Endothelial cell of umbilical vein (primary cell): ENCODE results near the gene IL36G. TPM values are rescaled to one million over a fixed set of nuclear protein-coding genes. Genes with fewer than 3 reads are reported as not detected.

Source experiments
- BruUV-seq: library from RNA; stranded (reverse); fragments of 400-500 nt; replicated peaks from 2 replicates; lab custom pipeline; 2021; lab: Mats Ljungman, UMichigan
- CTCF ChIA-PET: fragments of 300-600, 350-600 bp; sonication (Branson Sonifier 250); formaldehyde crosslinking; loops from one replicate; lab custom pipeline; 2021; ENCODE audit warnings: antibody characterized with exemption, inconsistent platforms; lab: Charles Lee
- POLR2A ChIA-PET: fragments of 300-600, 350-600 bp; sonication (Branson Sonifier 250); formaldehyde crosslinking; loops from one replicate; lab custom pipeline; 2021; ENCODE audit warnings: antibody characterized with exemption, inconsistent platforms; lab: Charles Lee
- DNase-seq: peaks from one replicate; pipeline ENCODE4 v3.0.0-alpha.2; 2011; ENCODE audit warnings: low read depth, low spot score
- FAIRE-seq: peaks from 2 replicates; lab custom pipeline; 2011; peaks lifted over from hg19 to GRCh38; lab: Jason Lieb, UNC
- H2AFZ ChIP-seq: 2 replicates; pipeline ENCODE4 v1.6.0; 2012; ENCODE audit warnings: low read depth, low read length, control low read depth, inconsistent platforms
- H3K27ac ChIP-seq: 2 replicates; pipeline ENCODE4 v1.5.1; 2011; ENCODE audit warnings: low read depth, mild to moderate bottlenecking, control low read depth, low read length, moderate library complexity; ENCODE audit not compliant: insufficient read depth
- H3K27me3 ChIP-seq, 2 experiments: 2 replicates each; pipeline versions ENCODE4 v1.6.0 to v1.6.1; 2011; ENCODE audit warnings: low read length in 2 of 2, mixed read lengths in 1 of 2; ENCODE audit not compliant: control insufficient read depth in 2 of 2, insufficient read depth in 2 of 2
- H3K36me3 ChIP-seq, 2 experiments: 2 replicates in 1 of 2; 3 replicates in 1 of 2; pipeline ENCODE4 v1.5.1; 2011; ENCODE audit warnings: low read length in 2 of 2, mild to moderate bottlenecking in 1 of 2, moderate library complexity in 1 of 2; ENCODE audit not compliant: control insufficient read depth in 2 of 2, insufficient read depth in 2 of 2; ENCODE audit errors: extremely low read depth in 1 of 2
- H3K4me1 ChIP-seq: 3 replicates; pipeline ENCODE4 v1.5.1; 2011; ENCODE audit warnings: mild to moderate bottlenecking, low read length; ENCODE audit not compliant: control insufficient read depth, insufficient read depth; ENCODE audit errors: extremely low read depth
- H3K4me2 ChIP-seq: 2 replicates; pipeline ENCODE4 v1.6.1; 2011; ENCODE audit warnings: low read length, control low read depth, mixed read lengths; ENCODE audit not compliant: insufficient read depth
- H3K4me3 ChIP-seq, 3 experiments: fragments of 200-600 bp in 1 of 3; sonication (generic), shearing (Covaris generic) in 1 of 3; replicated peaks in 1 of 3; 2 replicates each; pipeline ENCODE4 v1.5.1; 2011 to 2016; ENCODE audit warnings: control low read depth in 3 of 3, low read length in 3 of 3, mild to moderate bottlenecking in 2 of 3, inconsistent platforms in 1 of 3, low read depth in 1 of 3, moderate library complexity in 1 of 3; ENCODE audit not compliant: insufficient read depth in 1 of 3
- H3K79me2 ChIP-seq: 2 replicates; pipeline ENCODE4 v1.6.0; 2012; ENCODE audit warnings: low read length, inconsistent platforms; ENCODE audit not compliant: control insufficient read depth, insufficient read depth
- H3K9ac ChIP-seq: replicated peaks from 2 replicates; pipeline ENCODE3; 2011; ENCODE audit warnings: low read length, control low read depth; ENCODE audit not compliant: insufficient read depth; ENCODE audit errors: extremely low read depth
- H3K9me1 ChIP-seq: replicated peaks from 3 replicates; pipeline ENCODE4 v1.6.0; 2011; ENCODE audit warnings: mild to moderate bottlenecking, low read length; ENCODE audit not compliant: control insufficient read depth, insufficient read depth; ENCODE audit errors: extremely low read depth
- H3K9me3 ChIP-seq: replicated peaks from 2 replicates; pipeline ENCODE4 v1.5.1; 2012; ENCODE audit warnings: low read length, inconsistent platforms; ENCODE audit not compliant: control insufficient read depth, insufficient read depth
- H4K20me1 ChIP-seq: replicated peaks from 2 replicates; pipeline ENCODE3; 2011; ENCODE audit warnings: mild to moderate bottlenecking, low read length; ENCODE audit not compliant: control insufficient read depth, insufficient read depth; ENCODE audit errors: extremely low read depth
- CTCF ChIP-seq, 2 donors: IDR thresholded peaks; 1 replicate in 1 of 2; 2 replicates in 1 of 2; pipeline ENCODE4 v1.5.1; 2011; ENCODE audit warnings: low read length in 2 of 2, mild to moderate bottlenecking in 2 of 2, moderate library complexity in 2 of 2, control low read depth in 1 of 2, inconsistent platforms in 1 of 2, low read depth in 1 of 2; ENCODE audit not compliant: insufficient read depth in 1 of 2; ENCODE audit errors: extremely low read depth in 1 of 2
- EZH2 ChIP-seq: IDR thresholded peaks from 2 replicates; pipeline ENCODE4 v1.6.1; 2012; ENCODE audit warnings: borderline replicate concordance, low read depth, mild to moderate bottlenecking, moderate library complexity, low read length, inconsistent platforms; ENCODE audit not compliant: severe bottlenecking
- FOS ChIP-seq: IDR thresholded peaks from 2 replicates; pipeline ENCODE4 v1.6.1; 2011; ENCODE audit warnings: mild to moderate bottlenecking, low read length, moderate library complexity, borderline replicate concordance; ENCODE audit not compliant: insufficient read depth
- GATA2 ChIP-seq: IDR thresholded peaks from 2 replicates; pipeline ENCODE4 v1.7.0; 2011; ENCODE audit warnings: low read depth, mild to moderate bottlenecking, moderate library complexity, mixed read lengths, low read length; ENCODE audit not compliant: insufficient read length, insufficient read depth
- JUN ChIP-seq: IDR thresholded peaks from 2 replicates; pipeline ENCODE4 v1.6.1; 2011; ENCODE audit warnings: borderline replicate concordance, low read depth; ENCODE audit not compliant: insufficient read length, insufficient read depth
- MAX ChIP-seq: IDR thresholded peaks from 2 replicates; pipeline ENCODE4 v1.6.1; 2011; ENCODE audit not compliant: insufficient read depth, insufficient read length
- MYC ChIP-seq: IDR thresholded peaks from one replicate; pipeline ENCODE4 v1.6.1; 2011; ENCODE audit warnings: mild to moderate bottlenecking, low read depth, low read length
- POLR2A ChIP-seq: IDR thresholded peaks from 2 replicates; pipeline ENCODE4 v1.6.1; 2012; ENCODE audit warnings: low read depth, mild to moderate bottlenecking, control low read depth, low read length
- POLR2AphosphoS5 ChIP-seq: IDR thresholded peaks from 2 replicates; pipeline ENCODE4 v1.6.1; 2012; ENCODE audit warnings: low read depth, mild to moderate bottlenecking, control low read depth, low read length, moderate library complexity; ENCODE audit not compliant: insufficient read depth
- dilution Hi-C: fragments of 300-500 bp; cut with MboI; formaldehyde crosslinking; loops from one replicate; pipeline ENCODE4 v1.15.0; 2019; ENCODE audit warnings: low sequenced_read_pairs; ENCODE audit not compliant: extremely low pct_ligation_motif_present
- intact Hi-C: fragments of 100-400 bp; cut with micrococcal nuclease; formaldehyde crosslinking; loops from one replicate; pipeline ENCODE4 v1.10.0; 2022
- polyA plus RNA-seq, 4 experiments: library from polyadenylated mRNA; depleted of rRNA in 3 of 4; stranded (reverse) in 3 of 4; unstranded in 1 of 4; fragments of >200 nt; gene quantifications; 2 replicates each; pipeline versions ENCODE4 v1.2.1 to v1.2.3, GENCODE V29; 2011 to 2012; ENCODE audit warnings: missing spikeins in 1 of 4
- total RNA-seq: library from RNA; stranded (reverse); gene quantifications from 2 replicates; pipeline ENCODE4 v1.2.3, GENCODE V29; 2021

The IL36G gene
- total and polyA plus RNA-seq, 2 donors (not counting 3 experiments of a cell fraction or from before 2014, with no cell fraction given) = not detected

- intact Hi-C loops = no loop called here
- dilution Hi-C loops = no loop called here
- Histone ChIP-seq H3K4me2 (no peak overlapping the region), H3K36me3 (no peaks in the 10 kb centered on the region), H3K4me3 (no peak overlapping the region), H3K79me2 (no peaks in the 10 kb centered on the region), H3K9me3 (no peaks in the 10 kb centered on the region), H3K9ac (no peak overlapping the region), H3K27me3 (peaks cover 0 to 6% of the 10 kb centered on the region in 2 experiments), H3K9me1 (no peaks in the 10 kb centered on the region), H3K4me1 (no peaks in the 10 kb centered on the region), H3K27ac (no peak overlapping the region), H2AFZ (no peak overlapping the region), H4K20me1 (no peaks in the 10 kb centered on the region)
- BruUV-seq = no TSS peak
- no peak for FAIRE-seq
- DNase-seq = no peak
- TF ChIP-seq CTCF (IDR thresholded peaks at IDR 0.05; ENCODE audit: extremely low read depth in 1 of 2, insufficient read depth in 1 of 2, low read depth in 1 of 2, low read length in 2 of 2) (no peak), POLR2AphosphoS5 (no peak), JUN (no peak), MYC (no peak), MAX (no peak)
- CTCF ChIA-PET = no interaction called here
- POLR2A ChIA-PET = no interaction called here
Observed at GRCh38 chr2:113010088-113010487, 32.3 kb downstream of the IL36G start.

- H3K27ac ChIP-seq = no peak overlapping the region
- ChIA-PET POLR2A (no interaction called here), CTCF (no interaction called here)
- no peaks in the 10 kb centered on the region for H3K9me3 ChIP-seq
- dilution Hi-C loops = no loop called here
- TF ChIP-seq FOS = no peak
- no peak for TF ChIP-seq JUN
- TF ChIP-seq POLR2A = no peak
- no peak for TF ChIP-seq GATA2
- TF ChIP-seq EZH2 = no peak
- no peak for TF ChIP-seq MYC
- TF ChIP-seq CTCF (IDR thresholded peaks at IDR 0.05; ENCODE audit: extremely low read depth in 1 of 2, insufficient read depth in 1 of 2, low read depth in 1 of 2, low read length in 2 of 2) = no peak
- FAIRE-seq (no peak), DNase-seq (no peak)
- BruUV-seq = no TSS peak
- H4K20me1 ChIP-seq = no peaks in the 10 kb centered on the region
- H3K36me3 ChIP-seq = no peaks in the 10 kb centered on the region
- H3K79me2 ChIP-seq = no peaks in the 10 kb centered on the region
- H3K9ac ChIP-seq = no peak overlapping the region
- H3K27me3 ChIP-seq = peaks cover 0 to 6% of the 10 kb centered on the region in 2 experiments
- intact Hi-C loops = no loop called here
- no peak overlapping the region for H2AFZ ChIP-seq
- H3K9me1 ChIP-seq = no peaks in the 10 kb centered on the region
- no peak overlapping the region for H3K4me3 ChIP-seq
- H3K4me2 ChIP-seq = no peak overlapping the region
- no peaks in the 10 kb centered on the region for H3K4me1 ChIP-seq
Observed at GRCh38 chr2:113011108-113011507, 33.3 kb downstream of the IL36G start.
